Loucy (cell line): Measurements from ENCODE around the gene PTGFRN.

ENCODE experiments used
- H2AFZ ChIP-seq: fragments of 200-600 bp; sonication (generic); 2 replicates; pipeline ENCODE4 v1.6.0; 2016; ENCODE audit warnings: antibody characterized with exemption, mild to moderate bottlenecking, low read length, moderate library complexity
- H3F3A ChIP-seq: fragments of 200-600 bp; 2 replicates; pipeline ENCODE4 v1.6.0; 2016; ENCODE audit warnings: antibody characterized with exemption, low read depth, mild to moderate bottlenecking
- H3K27me3 ChIP-seq: fragments of 200-600 bp; sonication (generic); 2 replicates; pipeline ENCODE4 v1.6.1; 2014; ENCODE audit warnings: low read length, mild to moderate bottlenecking; ENCODE audit not compliant: insufficient read depth, poor library complexity, severe bottlenecking
- H3K36me3 ChIP-seq: fragments of 200-600 bp; sonication (generic); 2 replicates; pipeline ENCODE4 v1.6.1; 2016; ENCODE audit warnings: low read length; ENCODE audit not compliant: insufficient read depth
- H3K4me1 ChIP-seq: fragments of 200-600 bp; sonication (generic); 2 replicates; pipeline ENCODE4 v1.5.1; 2014; ENCODE audit warnings: low read length, mild to moderate bottlenecking; ENCODE audit not compliant: insufficient read depth, poor library complexity, severe bottlenecking
- H3K4me2 ChIP-seq: fragments of 200-600 bp; sonication (generic); 2 replicates; pipeline ENCODE4 v1.6.0; 2014; ENCODE audit warnings: antibody characterized with exemption, low read length, low read depth, mild to moderate bottlenecking; ENCODE audit not compliant: poor library complexity, severe bottlenecking
- H3K4me3 ChIP-seq: fragments of 200-600 bp; sonication (generic); 2 replicates; pipeline ENCODE4 v1.5.1; 2014; ENCODE audit warnings: low read length, mild to moderate bottlenecking, mixed read lengths; ENCODE audit not compliant: poor library complexity, severe bottlenecking
- H3K79me2 ChIP-seq: fragments of 200-600 bp; sonication (generic); 2 replicates; pipeline ENCODE4 v1.6.1; 2014; ENCODE audit warnings: low read length; ENCODE audit not compliant: insufficient read depth
- H3K9ac ChIP-seq: fragments of 200-600 bp; sonication (generic); 2 replicates; pipeline ENCODE4 v1.6.0; 2014; ENCODE audit warnings: mild to moderate bottlenecking, low read depth, low read length, moderate library complexity; ENCODE audit not compliant: poor library complexity, severe bottlenecking
- H3K9me2 ChIP-seq: fragments of 200-600 bp; sonication (generic); replicated peaks from 2 replicates; pipeline ENCODE4 v1.6.1; 2016; ENCODE audit warnings: low read depth, low read length, mixed read lengths
- H3K9me3 ChIP-seq: fragments of 200-600 bp; sonication (generic); 2 replicates; pipeline ENCODE4 v1.6.1; 2014; ENCODE audit warnings: mild to moderate bottlenecking, antibody characterized with exemption, low read length, low read depth; ENCODE audit not compliant: insufficient read depth
- H4K20me1 ChIP-seq: fragments of 200-600 bp; sonication (generic); 2 replicates; pipeline ENCODE4 v1.6.0; 2014; ENCODE audit warnings: antibody characterized with exemption, low read length, mild to moderate bottlenecking; ENCODE audit not compliant: insufficient read depth, poor library complexity, severe bottlenecking
- CTCF ChIP-seq: fragments of 200-600 bp; sonication (generic); conservative IDR thresholded peaks from 2 replicates; pipeline ENCODE4 v1.5.1; 2014; ENCODE audit warnings: mild to moderate bottlenecking, antibody characterized with exemption, low read length
- EZH2phosphoT487 ChIP-seq: fragments of 200-600 bp; IDR thresholded peaks from 2 replicates; pipeline ENCODE4 v1.6.1; 2018; ENCODE audit warnings: antibody characterized with exemption, mild to moderate bottlenecking, moderate library complexity, borderline replicate concordance

Gene PTGFRN

DNA sequence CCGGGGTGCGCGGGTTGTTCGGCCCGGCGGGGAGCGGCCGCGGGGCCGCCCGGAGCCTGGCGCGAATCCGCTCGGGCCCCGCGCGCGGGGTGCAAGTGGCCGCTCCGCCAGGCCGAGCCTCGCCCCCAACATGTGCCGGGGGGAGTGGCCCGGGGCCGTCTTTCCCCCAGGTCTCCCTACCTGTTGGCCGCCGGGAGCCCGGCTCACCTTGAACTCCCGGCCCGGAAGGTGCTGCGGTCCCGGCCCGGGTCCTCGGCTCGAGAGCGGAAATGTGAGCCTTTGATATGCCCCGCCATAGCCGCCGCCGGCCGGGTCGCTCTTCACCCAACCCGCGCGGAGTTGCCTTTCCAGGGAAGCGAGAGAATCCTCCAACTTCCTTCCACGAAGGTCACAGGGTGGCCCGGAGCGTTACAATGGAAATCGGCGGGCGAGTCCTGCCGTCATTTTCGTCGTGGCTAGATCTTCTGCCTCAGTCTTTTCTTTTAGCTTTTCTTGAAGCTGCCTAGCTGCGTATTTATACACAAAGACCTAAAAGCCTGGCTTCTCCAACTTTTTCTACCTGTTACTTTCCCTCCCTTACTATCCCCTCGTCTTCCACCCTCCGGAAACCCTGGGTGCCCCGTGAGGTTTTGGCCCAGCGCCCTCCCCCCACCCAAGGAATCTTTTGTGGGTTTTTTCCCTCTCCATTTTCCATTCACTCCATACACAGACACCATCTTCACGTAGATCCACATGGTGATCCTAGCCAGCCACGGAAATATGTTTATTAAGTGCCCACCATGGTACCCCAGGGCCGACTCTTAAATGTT is 867 bp downstream of the PTGFRN start:
- no peaks in the 10 kb centered on the region for H4K20me1 ChIP-seq
- no peaks in the 10 kb centered on the region for H3F3A ChIP-seq
- H3K36me3 ChIP-seq, result no peaks in the 10 kb centered on the region
- H3K27me3 ChIP-seq, result no peaks in the 10 kb centered on the region
- no peaks in the 10 kb centered on the region for H3K9me2 ChIP-seq
- H3K9ac ChIP-seq, result no peak overlapping the region
- H3K79me2 ChIP-seq, result no peaks in the 10 kb centered on the region
- TF ChIP-seq EZH2phosphoT487, result no peak
- TF ChIP-seq CTCF, result no peak
- H3K4me3 ChIP-seq, result no peak overlapping the region
- H2AFZ ChIP-seq, result no peak overlapping the region
- H3K4me2 ChIP-seq, result no peak overlapping the region
- no peaks in the 10 kb centered on the region for H3K9me3 ChIP-seq
- H3K4me1 ChIP-seq, result no peaks in the 10 kb centered on the region

DNA sequence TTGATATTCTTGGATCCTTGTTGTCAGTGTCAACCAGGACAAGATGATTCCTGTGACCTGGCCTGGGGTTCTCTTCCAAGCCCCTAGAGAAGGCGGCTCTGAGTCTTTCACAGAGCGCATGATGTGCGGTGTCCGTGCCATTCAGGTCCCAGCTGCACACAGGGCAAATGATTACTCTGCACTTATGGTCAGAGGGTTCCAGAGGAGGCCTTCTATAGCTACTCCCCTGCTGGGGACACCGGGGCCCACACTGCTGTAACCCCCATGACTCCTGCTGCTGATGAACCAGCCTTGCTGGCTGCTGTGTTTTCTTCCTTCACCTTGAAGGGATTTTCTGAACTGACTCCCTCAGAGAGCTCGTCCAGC is 1.5 kb downstream of the PTGFRN start:
- no peaks in the 10 kb centered on the region for H3K79me2 ChIP-seq
- no peaks in the 10 kb centered on the region for H4K20me1 ChIP-seq
- H3K4me3 ChIP-seq, result no peak overlapping the region
- H3K4me1 ChIP-seq, result no peaks in the 10 kb centered on the region
- H3K9me3 ChIP-seq, result no peaks in the 10 kb centered on the region
- H2AFZ ChIP-seq, result no peak overlapping the region
- no peaks in the 10 kb centered on the region for H3K27me3 ChIP-seq
- TF ChIP-seq CTCF (no peak), EZH2phosphoT487 (no peak)
- no peaks in the 10 kb centered on the region for H3F3A ChIP-seq
- no peak overlapping the region for H3K4me2 ChIP-seq
- no peaks in the 10 kb centered on the region for H3K36me3 ChIP-seq
- H3K9me2 ChIP-seq, result no peaks in the 10 kb centered on the region
- no peak overlapping the region for H3K9ac ChIP-seq

GRCh38 chr1:116911779-116912469 is 2.2 kb downstream of the PTGFRN start:
- Histone ChIP-seq H3K4me1 (no peaks in the 10 kb centered on the region), H3F3A (no peaks in the 10 kb centered on the region), H2AFZ (no peak overlapping the region), H3K27me3 (no peaks in the 10 kb centered on the region), H3K79me2 (no peaks in the 10 kb centered on the region), H3K36me3 (no peaks in the 10 kb centered on the region), H3K9ac (no peak overlapping the region), H3K4me3 (no peak overlapping the region), H3K4me2 (no peak overlapping the region), H4K20me1 (no peaks in the 10 kb centered on the region), H3K9me3 (no peaks in the 10 kb centered on the region), H3K9me2 (no peaks in the 10 kb centered on the region)
- no peak for TF ChIP-seq CTCF
- TF ChIP-seq EZH2phosphoT487, result no peak
